Measurements from ENCODE around the gene MACROD1.

Gene MACROD1

DNA sequence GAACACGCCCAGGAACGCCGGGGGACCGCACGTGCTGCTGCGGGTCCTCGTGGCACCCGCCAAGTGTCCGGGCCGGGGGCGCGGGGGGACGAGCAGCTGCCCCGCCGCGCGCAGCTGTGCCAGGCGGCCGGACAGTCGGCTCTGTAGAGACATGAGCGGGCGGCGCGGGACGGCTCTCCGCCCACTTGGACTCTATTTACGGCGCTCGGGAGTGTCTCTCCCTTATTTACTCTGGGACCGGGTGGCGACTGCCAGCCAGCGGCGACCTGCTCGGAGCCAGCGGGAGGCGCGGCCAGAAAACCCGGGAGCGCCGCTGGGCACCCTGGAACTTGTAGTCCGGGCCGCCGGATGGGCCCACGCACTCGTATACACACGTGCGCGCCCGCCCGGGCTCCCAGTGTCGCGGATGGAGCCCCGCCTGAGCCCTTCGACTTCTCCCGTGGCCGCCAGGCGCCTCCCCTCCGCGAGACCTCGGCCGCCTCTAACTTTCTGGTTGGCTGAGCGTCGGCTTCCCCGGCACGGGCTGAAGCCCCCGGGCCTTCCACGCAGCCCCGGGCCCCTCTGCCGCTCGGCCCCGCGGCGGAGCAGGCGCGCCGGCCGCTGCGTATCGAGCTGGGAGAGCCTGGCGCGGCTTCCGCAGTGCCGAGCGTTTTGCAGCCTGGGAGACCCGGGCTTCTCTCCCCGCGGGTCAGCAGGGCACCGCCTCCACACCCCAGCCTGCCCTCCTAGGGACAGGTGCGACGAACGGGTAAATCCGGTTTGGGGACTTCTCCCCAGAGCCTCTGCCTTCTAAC, at the start of gene MACROD1:
Gene MACROD1, minus strand, starts transcription at position 272 of the 794 bp plus-strand sequence. Its CDS starts 119 bp downstream, at position 153.
- Histone ChIP-seq H3K4me3 (peak within 1 kb of the TSS; percentile 96), H3K36me3 (ENCODE audit: insufficient read depth, low read length) (no peaks in the 10 kb centered on the region), H3K9ac (ENCODE audit: insufficient read length) (peak within 1 kb of the TSS; percentile 80), H3K9me3 (ENCODE audit: low read depth, low read length) (no peaks in the 10 kb centered on the region), H3K27ac (no peak within 1 kb of the TSS)
- TF ChIP-seq POLR2AphosphoS5 (IDR thresholded peaks at IDR 0.05; ENCODE audit: borderline replicate concordance, low read depth, low read length) (peak; percentile 81), FOXP2 (optimal IDR thresholded peaks at IDR 0.05; ENCODE audit: control extremely low read depth, extremely low read length, insufficient read depth) (no peak)
- no peak for DNase-seq (ENCODE audit: low read depth, low spot score)

DNA sequence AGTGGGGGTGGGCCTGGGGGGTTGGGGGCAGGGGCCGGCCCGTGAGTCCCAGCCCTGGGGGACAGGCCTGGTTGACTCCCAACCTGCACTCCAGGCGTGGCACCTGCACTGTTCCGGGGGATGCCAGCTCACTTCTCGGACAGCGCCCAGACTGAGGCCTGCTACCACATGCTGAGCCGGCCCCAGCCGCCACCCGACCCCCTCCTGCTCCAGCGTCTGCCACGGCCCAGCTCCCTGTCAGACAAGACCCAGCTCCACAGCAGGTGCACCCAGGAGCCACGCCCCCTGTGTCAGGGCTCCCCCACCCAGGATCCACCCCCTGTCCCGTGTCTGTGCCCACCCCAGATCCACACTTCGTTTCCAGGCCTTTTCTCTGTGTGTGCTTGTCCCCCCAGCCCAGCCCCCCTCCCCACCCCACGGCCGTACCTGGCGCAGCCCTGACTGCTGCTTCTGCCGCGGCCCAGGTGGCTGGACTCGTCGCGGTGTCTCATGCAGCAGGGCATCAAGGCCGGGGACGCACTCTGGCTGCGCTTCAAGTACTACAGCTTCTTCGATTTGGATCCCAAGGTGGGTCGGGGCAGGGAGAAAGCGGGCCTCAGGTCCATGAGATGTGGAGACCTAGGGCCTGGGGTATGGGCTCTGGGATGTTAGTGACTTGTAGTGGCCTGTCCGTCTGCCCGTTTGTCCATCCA, 45.4 kb upstream of the MACROD1 start:
- Histone ChIP-seq H3K36me3 (ENCODE audit: insufficient read depth, low read length) (no peaks in the 10 kb centered on the region), H3K9ac (ENCODE audit: insufficient read length) (no peak overlapping the region), H3K4me3 (no peak overlapping the region), H3K27ac (no peak overlapping the region), H3K9me3 (ENCODE audit: low read depth, low read length) (no peaks in the 10 kb centered on the region)
- TF ChIP-seq FOXP2 (optimal IDR thresholded peaks at IDR 0.05; ENCODE audit: control extremely low read depth, extremely low read length, insufficient read depth) (no peak), EZH2 (IDR thresholded peaks at IDR 0.05) (no peak), POLR2AphosphoS5 (IDR thresholded peaks at IDR 0.05; ENCODE audit: borderline replicate concordance, low read depth, low read length) (no peak)
- no peak for DNase-seq (ENCODE audit: low read depth, low spot score)

DNA sequence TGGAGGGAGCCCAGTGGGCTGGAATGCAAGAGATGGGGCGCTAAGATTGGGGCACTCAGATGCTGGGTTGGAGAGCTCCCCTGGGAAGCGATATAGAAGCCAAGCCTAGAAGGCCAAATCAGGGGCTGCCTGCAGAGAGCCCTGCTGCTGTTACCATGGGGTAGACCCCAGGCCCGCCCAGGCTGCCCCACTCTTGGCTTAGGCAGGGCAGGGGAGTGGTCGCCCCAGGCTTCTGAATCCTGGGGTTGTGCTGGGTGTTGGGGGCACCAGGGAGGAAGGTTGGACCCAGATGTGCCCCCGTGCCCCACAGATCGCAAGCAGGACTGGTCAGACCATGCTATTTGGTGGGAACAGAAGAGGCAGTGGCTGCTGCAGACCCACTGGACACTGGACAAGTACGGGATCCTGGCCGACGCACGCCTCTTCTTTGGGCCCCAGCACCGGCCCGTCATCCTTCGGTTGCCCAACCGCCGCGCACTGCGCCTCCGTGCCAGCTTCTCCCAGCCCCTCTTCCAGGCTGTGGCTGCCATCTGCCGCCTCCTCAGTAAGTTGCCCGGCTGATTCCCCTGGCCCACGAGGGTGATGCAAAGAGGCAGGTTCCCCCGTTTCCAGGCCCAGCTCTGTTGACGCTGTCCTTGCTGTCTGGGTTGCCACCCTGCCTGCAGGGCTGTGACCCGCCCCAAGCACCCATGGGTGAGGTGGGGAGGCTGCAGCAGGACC, 44.5 kb upstream of the MACROD1 start:
- TF ChIP-seq POLR2AphosphoS5 (IDR thresholded peaks at IDR 0.05; ENCODE audit: borderline replicate concordance, low read depth, low read length) = no peak
- TF ChIP-seq EZH2 (IDR thresholded peaks at IDR 0.05) = no peak
- TF ChIP-seq FOXP2 (optimal IDR thresholded peaks at IDR 0.05; ENCODE audit: control extremely low read depth, extremely low read length, insufficient read depth) = no peak
- no peak for DNase-seq (ENCODE audit: low read depth, low spot score)
- Histone ChIP-seq H3K9me3 (ENCODE audit: low read depth, low read length) (no peaks in the 10 kb centered on the region), H3K9ac (ENCODE audit: insufficient read length) (no peak overlapping the region), H3K27ac (no peak overlapping the region), H3K4me3 (no peak overlapping the region), H3K36me3 (ENCODE audit: insufficient read depth, low read length) (peaks cover 8% of the 10 kb centered on the region)

DNA sequence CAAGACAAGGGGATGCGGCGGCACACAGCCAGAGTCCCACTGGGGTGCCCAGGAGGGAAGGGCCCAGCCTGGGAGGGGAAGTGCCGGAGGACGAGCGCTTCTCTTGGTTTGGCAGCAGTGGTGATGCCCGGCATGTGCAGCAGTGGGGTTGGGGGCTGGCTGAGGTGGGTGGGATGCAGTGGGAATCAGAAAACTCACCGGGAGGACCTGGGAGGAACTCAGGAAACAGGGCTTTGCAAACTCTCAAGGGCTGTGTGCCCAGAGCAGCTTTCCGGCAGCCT, 43.6 kb upstream of the MACROD1 start:
- no peak for DNase-seq (ENCODE audit: low read depth, low spot score)
- TF ChIP-seq POLR2AphosphoS5 (IDR thresholded peaks at IDR 0.05; ENCODE audit: borderline replicate concordance, low read depth, low read length) = no peak
- no peak for TF ChIP-seq EZH2 (IDR thresholded peaks at IDR 0.05)
- TF ChIP-seq FOXP2 (optimal IDR thresholded peaks at IDR 0.05; ENCODE audit: control extremely low read depth, extremely low read length, insufficient read depth) = no peak
- H3K9me3 ChIP-seq (ENCODE audit: low read depth, low read length) = no peaks in the 10 kb centered on the region
- no peak overlapping the region for H3K9ac ChIP-seq (ENCODE audit: insufficient read length)
- H3K27ac ChIP-seq = no peak overlapping the region
- H3K4me3 ChIP-seq = no peak overlapping the region
- H3K36me3 ChIP-seq (ENCODE audit: insufficient read depth, low read length) = peaks cover 14% of the 10 kb centered on the region

- H3K9ac ChIP-seq (ENCODE audit: insufficient read length) = no peak overlapping the region
These were observed 43.1 kb upstream of the MACROD1 start for GRCh38 chr11:64208796-64209562.

DNA sequence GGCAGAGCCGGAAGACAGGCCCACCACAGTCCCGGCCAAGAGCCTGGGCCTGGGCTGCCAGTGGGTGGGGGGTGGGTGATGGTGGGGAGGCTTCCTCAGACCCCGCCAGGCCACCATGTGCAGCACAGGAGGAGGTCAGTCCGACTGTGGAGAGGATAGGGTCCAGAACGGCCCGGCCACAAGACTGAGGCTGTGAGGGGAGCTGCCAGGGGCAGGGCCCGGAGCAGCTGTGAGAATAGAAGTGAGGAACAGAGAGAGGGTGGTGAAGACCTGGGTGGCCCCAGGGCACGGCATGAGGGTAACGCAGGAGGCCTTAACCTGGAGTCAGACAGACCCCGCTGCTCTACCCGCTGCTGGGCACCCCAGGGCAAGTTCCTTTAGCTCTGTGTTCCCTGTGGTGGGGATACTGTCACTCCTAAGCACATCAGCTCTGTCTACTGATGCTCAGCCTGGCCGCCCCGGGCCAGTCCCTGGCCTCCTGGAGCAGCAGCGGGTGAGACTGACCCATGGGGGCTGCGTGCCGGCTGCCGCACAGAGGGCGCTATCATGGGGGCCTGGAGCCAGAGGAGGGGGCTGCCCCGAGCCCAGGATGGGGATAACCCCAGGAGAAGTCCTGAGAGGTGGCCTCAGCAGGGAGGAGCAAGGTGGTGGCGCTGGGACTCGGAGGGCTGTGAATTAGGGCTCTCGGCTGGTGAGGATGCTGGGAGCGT, 42.3 kb upstream of the MACROD1 start:
- H3K36me3 ChIP-seq (ENCODE audit: insufficient read depth, low read length) = peaks cover 25% of the 10 kb centered on the region
- H3K9me3 ChIP-seq (ENCODE audit: low read depth, low read length) = no peaks in the 10 kb centered on the region
- no peak for TF ChIP-seq POLR2AphosphoS5 (IDR thresholded peaks at IDR 0.05; ENCODE audit: borderline replicate concordance, low read depth, low read length)
- no peak for TF ChIP-seq EZH2 (IDR thresholded peaks at IDR 0.05)
- no peak for TF ChIP-seq FOXP2 (optimal IDR thresholded peaks at IDR 0.05; ENCODE audit: control extremely low read depth, extremely low read length, insufficient read depth)
- no peak overlapping the region for H3K9ac ChIP-seq (ENCODE audit: insufficient read length)
- no peak for DNase-seq (ENCODE audit: low read depth, low spot score)
- H3K4me3 ChIP-seq = no peak overlapping the region
- H3K27ac ChIP-seq = peak overlapping the region; percentile 10; the same call in 1 of the 2 replicates

More at GRCh38 chr11:64208796-64209562, 43.1 kb upstream of the MACROD1 start:
- Histone ChIP-seq H3K9me3 (ENCODE audit: low read depth, low read length) (no peaks in the 10 kb centered on the region), H3K27ac (no peak overlapping the region), H3K4me3 (no peak overlapping the region), H3K36me3 (ENCODE audit: insufficient read depth, low read length) (peaks cover 18% of the 10 kb centered on the region)
- no peak for DNase-seq (ENCODE audit: low read depth, low spot score)
- TF ChIP-seq POLR2AphosphoS5 (IDR thresholded peaks at IDR 0.05; ENCODE audit: borderline replicate concordance, low read depth, low read length) (no peak), FOXP2 (optimal IDR thresholded peaks at IDR 0.05; ENCODE audit: control extremely low read depth, extremely low read length, insufficient read depth) (no peak), EZH2 (IDR thresholded peaks at IDR 0.05) (no peak)

GRCh38 chr11:64207256-64208085, 41.6 kb upstream of the MACROD1 start:
- Histone ChIP-seq H3K36me3 (ENCODE audit: insufficient read depth, low read length) (peaks cover 33% of the 10 kb centered on the region), H3K9me3 (ENCODE audit: low read depth, low read length) (no peaks in the 10 kb centered on the region), H3K27ac (peak overlapping the region; percentile 60; the same call in 1 of the 2 replicates), H3K4me3 (no peak overlapping the region), H3K9ac (ENCODE audit: insufficient read length) (no peak overlapping the region)
- DNase-seq (ENCODE audit: low read depth, low spot score) = no peak
- no peak; the same call in 1 of the 2 replicates for TF ChIP-seq POLR2AphosphoS5 (IDR thresholded peaks at IDR 0.05; ENCODE audit: borderline replicate concordance, low read depth, low read length)
- TF ChIP-seq EZH2 (IDR thresholded peaks at IDR 0.05) = no peak
- TF ChIP-seq FOXP2 (optimal IDR thresholded peaks at IDR 0.05; ENCODE audit: control extremely low read depth, extremely low read length, insufficient read depth) = no peak

All from SK-N-MC (cell line).